CD4-positive, alpha-beta T cell treated with Interleukin-2 at 100 ng/mL for 4 hours (primary cell): ENCODE data around the gene PRKACA.

Experiments
- DNase-seq: peaks from one replicate; pipeline ENCODE4 v3.0.0-alpha.2; 2020; ENCODE audit warnings: low spot score

Gene PRKACA

GRCh38 chr19:14116525-14116917 lies 1.0 kb downstream of the PRKACA start:
- DNase-seq, result no peak

- no peak for DNase-seq
Observed at GRCh38 chr19:14115756-14116155, 1.8 kb downstream of the PRKACA start.

DNA sequence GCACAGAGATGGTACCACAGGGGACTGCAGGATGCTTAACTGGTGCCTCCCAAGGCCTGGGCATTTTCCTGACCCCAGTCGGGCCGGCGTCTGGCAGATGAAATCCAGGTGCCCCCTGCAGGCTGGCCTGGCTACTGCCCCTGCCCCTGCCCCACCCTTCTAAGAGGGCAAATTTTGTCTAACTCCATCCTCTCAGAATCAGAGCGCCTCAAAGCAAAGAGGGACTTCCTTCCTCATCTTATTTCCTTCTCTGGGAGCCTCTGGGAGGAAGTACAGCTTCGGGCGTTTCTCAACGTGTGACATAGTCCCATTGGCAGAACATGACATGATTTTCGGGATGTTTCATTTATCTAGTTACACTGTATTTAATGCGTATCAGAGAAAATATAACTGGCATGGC lies 2.7 kb downstream of the PRKACA start:
- DNase-seq, result peak; percentile 53

DNA sequence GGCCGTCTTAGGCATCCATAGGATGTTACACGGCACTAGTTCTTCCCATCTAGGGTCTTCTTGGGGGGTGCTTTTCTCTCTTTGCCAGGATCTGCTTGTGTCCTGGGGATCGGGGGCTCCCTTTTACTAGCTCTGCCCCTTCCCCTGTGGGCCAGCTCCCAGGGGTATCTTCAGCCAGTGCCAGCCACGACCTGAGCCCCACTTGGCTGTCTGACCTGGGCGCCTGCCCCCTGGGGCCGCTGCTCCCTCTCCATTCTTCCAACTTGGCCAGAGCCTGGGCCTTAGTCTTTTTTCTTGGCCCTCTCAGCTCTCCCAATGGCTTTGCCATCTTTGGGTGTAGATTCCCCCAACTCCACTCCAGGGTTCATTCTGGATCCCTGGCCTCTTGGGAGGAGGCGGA lies 3.1 kb downstream of the PRKACA start:
- DNase-seq, result no peak

DNA sequence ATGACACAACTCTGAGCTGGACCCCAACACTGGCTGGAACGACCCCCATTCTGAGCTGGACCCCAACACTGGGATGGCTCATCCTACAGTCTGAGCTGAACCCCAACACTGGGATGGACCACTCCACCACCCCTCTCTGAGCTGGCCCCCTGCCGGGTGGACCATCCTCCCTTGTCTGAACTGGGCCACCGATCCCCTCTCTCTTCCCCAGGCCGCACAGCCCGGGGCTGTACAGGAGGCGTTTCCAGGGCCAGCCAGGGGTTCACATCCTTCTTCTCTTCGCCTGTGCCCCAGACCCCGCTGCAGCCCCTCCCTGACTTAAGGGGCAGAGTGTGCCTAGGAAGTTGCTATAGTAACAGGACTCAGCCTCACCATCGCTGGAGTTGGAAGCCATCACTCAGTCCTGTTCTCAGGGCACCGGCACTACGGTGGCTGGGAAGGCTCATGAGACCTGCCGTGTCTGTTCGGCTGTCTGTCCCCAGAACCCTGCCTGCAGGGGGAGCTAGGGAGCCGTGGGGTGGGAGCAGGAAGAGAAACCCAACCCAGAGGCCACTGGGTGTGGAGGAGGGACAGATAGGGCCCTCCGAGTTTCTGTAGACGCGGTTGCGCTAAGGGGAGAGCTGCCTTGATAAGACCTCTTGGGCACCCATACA lies 3.7 kb downstream of the PRKACA start:
- DNase-seq, result peak; percentile 31

- DNase-seq, result no peak
Observed at GRCh38 chr19:14112809-14113385, 4.7 kb downstream of the PRKACA start.

GRCh38 chr19:14112051-14112808 lies 5.3 kb downstream of the PRKACA start:
- no peak for DNase-seq

- no peak for DNase-seq
Observed at GRCh38 chr19:14111486-14111885, 6.1 kb downstream of the PRKACA start.

GRCh38 chr19:14110650-14111049 lies 6.9 kb downstream of the PRKACA start:
- no peak for DNase-seq

DNA sequence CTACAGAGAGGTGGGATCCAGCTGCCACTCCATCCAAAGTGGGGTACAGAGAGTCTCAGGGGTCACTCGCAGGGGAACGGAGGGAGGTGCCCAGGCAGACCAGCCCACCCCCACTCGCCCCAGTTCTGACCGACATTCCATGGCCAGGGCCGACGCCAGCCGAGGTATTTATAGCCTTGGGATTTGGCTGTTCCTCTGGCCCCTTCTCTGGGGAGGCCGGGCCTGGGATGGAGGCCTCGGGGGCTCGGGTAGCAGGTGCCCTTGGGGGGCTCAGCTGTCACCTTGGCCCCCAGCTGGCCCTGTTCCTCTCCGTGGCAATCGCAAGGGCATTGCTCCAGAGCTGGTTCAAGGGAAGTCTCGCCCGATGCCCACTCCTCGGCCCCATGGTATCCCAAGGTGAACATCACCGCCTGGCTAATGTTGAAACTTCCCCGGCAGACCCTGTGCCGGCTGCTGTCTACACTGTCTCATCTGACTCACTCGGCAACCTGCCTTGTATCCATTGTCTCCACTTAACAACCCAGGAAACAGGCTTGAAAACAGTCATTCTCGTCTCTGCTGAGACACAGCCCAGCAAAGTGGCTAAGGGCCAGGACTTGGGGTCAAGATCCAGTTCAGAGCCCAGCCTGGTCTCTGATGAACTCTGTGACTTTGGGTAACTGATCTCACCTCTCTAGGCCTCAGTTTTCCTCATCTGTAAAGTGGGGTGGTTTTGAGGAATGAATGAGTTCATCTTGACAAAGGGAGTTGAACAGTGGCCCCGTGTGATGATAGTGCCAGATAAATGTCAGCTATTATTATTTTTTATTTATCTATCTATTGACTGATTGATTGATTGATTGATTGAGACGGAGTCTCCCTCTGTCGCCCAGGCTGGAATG lies 9.7 kb downstream of the PRKACA start:
- no peak for DNase-seq

- DNase-seq, result no peak
Observed at GRCh38 chr19:14106840-14107239, 10.7 kb downstream of the PRKACA start.

DNA sequence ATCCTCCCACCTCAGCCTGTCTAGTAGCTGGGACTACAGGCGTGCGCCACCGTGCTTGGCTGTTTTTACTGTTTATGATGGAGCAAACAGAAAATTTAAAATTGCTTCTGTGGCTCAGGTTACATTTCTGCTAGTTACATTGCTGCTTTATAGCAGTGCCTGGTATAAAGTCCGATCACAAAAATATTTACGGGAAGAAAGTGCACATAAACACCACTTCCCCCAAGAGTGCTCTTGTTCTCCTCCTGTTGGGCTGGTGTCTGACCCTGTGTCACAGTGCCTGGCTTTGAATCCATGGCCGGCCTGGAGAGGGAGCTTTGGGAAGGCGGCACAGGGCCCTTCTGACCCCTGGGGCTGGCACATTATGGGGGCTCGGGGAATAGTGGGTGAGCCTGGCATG lies 11.9 kb downstream of the PRKACA start:
- no peak for DNase-seq

DNA sequence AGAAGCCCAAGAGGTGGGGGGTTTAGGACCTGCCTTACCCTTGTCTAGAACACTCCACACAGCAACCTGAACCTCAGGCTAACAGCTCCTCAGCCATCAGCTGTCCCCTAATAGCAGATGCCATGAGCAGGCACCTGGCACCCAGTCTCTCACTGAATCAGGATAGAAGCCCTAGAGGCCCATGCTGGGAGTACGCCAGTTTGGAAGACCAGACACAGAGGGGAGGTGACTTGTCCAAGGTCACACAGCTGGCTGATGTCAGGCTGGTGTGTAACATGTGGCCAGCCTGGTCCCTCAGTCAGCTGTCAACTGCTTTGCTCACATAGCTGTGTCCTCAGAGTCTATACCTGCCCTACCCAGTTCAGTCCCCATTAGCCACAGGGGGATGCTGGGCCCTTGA lies 14.3 kb downstream of the PRKACA start:
- no peak for DNase-seq

DNA sequence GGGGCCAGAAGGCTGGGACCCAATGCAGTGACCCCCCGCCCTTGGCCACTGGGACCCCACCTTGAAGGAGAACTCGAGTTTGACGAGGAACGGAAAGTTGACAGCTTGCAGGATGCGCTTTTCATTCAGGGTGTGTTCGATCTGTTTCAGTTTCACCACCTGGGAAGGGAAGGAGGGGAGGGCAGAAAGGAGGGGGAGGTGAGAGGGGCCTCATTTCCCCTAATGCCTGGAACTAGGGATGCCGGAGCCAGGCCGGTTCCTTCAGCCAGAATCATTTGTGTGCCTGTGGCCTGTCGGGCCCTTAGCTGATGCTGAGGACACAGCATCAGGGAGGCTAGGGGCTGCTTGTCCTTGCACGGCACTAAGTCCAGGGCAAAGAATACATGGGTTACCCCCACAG lies 14.8 kb downstream of the PRKACA start:
- no peak for DNase-seq

- DNase-seq, result no peak
Observed at GRCh38 chr19:14102102-14102696, 15.4 kb downstream of the PRKACA start.

DNA sequence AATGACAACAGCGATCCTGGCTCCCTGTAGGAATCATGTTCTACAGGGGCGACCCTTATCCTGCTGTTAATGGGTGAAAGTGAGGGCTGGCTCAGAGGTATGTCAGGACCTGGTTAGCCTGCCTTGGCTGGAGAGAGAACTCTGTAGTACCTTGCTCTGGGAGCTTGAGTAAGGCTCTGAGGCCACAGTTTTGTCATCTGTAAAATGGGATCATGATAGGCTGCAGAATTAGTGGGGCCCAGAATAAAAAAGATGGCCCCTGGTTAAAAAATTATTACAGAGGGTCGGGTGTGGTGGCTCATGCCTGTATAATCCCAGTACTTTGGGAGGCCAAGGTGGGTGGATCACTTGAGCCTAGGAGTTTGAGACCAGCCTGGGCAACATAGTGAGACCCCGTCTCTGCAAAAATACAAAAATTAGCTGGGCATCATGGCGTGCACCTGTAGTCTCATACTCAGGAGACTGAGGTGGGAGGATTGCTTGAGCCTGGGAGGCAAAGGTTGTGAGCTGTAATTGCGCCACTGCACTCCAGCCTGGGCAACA lies 16.5 kb downstream of the PRKACA start:
- no peak for DNase-seq

GRCh38 chr19:14097532-14098151 lies 19.9 kb downstream of the PRKACA start:
- DNase-seq, result no peak

DNA sequence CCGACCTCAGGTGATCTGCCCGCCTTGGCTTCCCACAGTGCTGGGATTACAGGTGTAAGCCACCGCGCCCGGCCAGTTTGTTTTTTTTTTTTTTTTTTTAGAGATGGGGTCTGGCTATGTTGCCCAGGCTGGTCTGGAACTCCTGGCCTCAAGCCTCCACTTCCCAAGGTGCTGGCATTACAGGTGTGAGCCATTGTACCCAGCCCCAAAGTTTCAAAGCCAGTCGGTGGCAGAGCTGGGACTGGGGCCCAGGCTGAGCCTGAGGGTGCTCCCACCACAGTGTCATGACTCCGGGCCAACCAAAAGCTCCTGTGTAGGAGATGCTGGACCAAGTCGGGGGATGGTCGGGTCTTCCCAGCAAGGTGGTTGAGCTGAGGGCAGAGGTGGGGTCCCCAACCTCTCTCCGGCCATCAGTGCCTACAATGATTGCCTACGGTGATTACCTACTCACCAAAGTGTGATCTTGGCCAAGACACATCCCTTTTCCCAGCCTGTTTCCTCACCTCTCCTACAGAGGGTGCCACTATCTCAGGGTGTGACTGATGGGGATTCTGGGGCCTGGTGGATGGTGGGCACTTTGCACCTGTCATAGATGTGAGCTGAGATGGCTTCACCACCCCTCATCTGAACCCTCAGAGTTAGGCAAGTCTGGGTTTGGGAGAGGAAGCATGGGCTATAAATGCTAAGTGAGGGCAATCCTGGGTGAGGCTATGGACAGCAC lies 21.1 kb downstream of the PRKACA start:
- no peak for DNase-seq

GRCh38 chr19:14094854-14095253 lies 22.7 kb downstream of the PRKACA start:
- DNase-seq, result no peak

GRCh38 chr19:14093117-14093823 lies 24.3 kb downstream of the PRKACA start:
- DNase-seq, result no peak
